Gastrocnemius medialis (tissue), 4 donors: ENCODE measurements around the gene GALNT5.

Source experiments
- CTCF ChIP-seq, 5 experiments: fragments of 450-650 bp in 3 of 5; fragments of 200-600 bp in 2 of 5; sonication (generic) in 2 of 5; IDR thresholded peaks in 4 of 5; conservative IDR thresholded peaks in 1 of 5; 1 replicate in 4 of 5; 2 replicates in 1 of 5; pipeline ENCODE4 v1.5.1; 2016 to 2019; ENCODE audit warnings: antibody characterized with exemption in 5 of 5, mild to moderate bottlenecking in 3 of 5, moderate library complexity in 3 of 5
- POLR2A ChIP-seq, 2 donors: fragments of 450-650 bp; IDR thresholded peaks; one replicate each; pipeline ENCODE4 v1.6.1; 2017; ENCODE audit warnings: antibody characterized with exemption in 2 of 2, mild to moderate bottlenecking in 2 of 2, moderate library complexity in 2 of 2

GRCh38 chr2:157336137-157337010 is 78.9 kb downstream of the GALNT5 start:
- TF ChIP-seq CTCF (IDR thresholded peaks at IDR 0.05 in 4 of 5, conservative IDR thresholded peaks at IDR 0.05 in 1 of 5): peak in 3 of 5 experiments; percentile 6 to 52 (median 46)
- no peak for TF ChIP-seq POLR2A (IDR thresholded peaks at IDR 0.05)
